ENCODE data around the gene ABHD8.

Gene ABHD8

DNA sequence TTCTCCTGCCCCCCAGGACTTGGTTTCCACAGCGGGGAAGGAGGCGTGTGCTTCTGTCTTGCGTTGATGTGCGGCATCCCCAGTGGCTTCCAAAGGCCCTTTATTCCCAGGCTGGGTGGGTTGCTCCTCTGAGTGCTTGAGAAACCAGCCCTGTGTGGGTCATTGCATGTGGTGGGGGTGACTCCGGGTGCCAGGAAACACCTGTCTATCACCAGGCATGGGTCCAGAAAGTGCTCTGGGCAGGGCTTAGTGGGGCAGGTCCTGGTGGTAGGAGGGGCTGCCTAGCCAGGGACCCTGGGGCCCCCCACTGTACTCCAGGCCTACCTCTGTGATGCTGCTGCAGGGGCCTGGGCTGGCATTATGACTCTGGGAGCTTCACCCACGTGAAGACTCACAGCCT, 15.7 kb upstream of the ABHD8 start:
- H4K20me1 ChIP-seq (ENCODE audit: insufficient read depth, low read length) = no peaks in the 10 kb centered on the region
- no peak overlapping the region for H3K27ac ChIP-seq (ENCODE audit: low read depth, low read length, poor library complexity, severe bottlenecking)
- H3K4me1 ChIP-seq (ENCODE audit: insufficient read depth, low read length, severe bottlenecking) = no peaks in the 10 kb centered on the region
- H3K9me3 ChIP-seq (ENCODE audit: low read length) = no peaks in the 10 kb centered on the region
- no peak overlapping the region for H3K4me2 ChIP-seq (ENCODE audit: low read length)
- H3K36me3 ChIP-seq (ENCODE audit: insufficient read depth, low read length) = peaks cover 61% of the 10 kb centered on the region
- peaks cover 3% of the 10 kb centered on the region; the same call in 1 of the 2 replicates for H3F3A ChIP-seq (ENCODE audit: insufficient read depth, low read length)
- no peak overlapping the region for H2AFZ ChIP-seq (ENCODE audit: low read length)
- no peaks in the 10 kb centered on the region for H3K9me2 ChIP-seq (ENCODE audit: low read depth, low read length)
- TF ChIP-seq CTCF (IDR thresholded peaks at IDR 0.05; ENCODE audit: low read length) (no peak), EZH2 (IDR thresholded peaks at IDR 0.05; ENCODE audit: borderline replicate concordance, low read length) (no peak)
- no peaks in the 10 kb centered on the region for H3K27me3 ChIP-seq (ENCODE audit: insufficient read depth, low read length)
- H3K79me2 ChIP-seq (ENCODE audit: insufficient read depth, low read length) = no peaks in the 10 kb centered on the region
- no peak overlapping the region for H3K4me3 ChIP-seq (ENCODE audit: low read depth, low read length, poor library complexity, severe bottlenecking)
- H3K9ac ChIP-seq (ENCODE audit: low read length) = no peak overlapping the region

GRCh38 chr19:17314007-17314593, 10.9 kb upstream of the ABHD8 start:
- Histone ChIP-seq H3K4me1 (ENCODE audit: insufficient read depth, low read length, severe bottlenecking) (peaks cover 9% of the 10 kb centered on the region), H4K20me1 (ENCODE audit: insufficient read depth, low read length) (no peaks in the 10 kb centered on the region), H3F3A (ENCODE audit: insufficient read depth, low read length) (no peaks in the 10 kb centered on the region)

GRCh38 chr19:17312189-17313113, 9.2 kb upstream of the ABHD8 start:
- no peak overlapping the region for H2AFZ ChIP-seq (ENCODE audit: low read length)
- no peaks in the 10 kb centered on the region for H3K27me3 ChIP-seq (ENCODE audit: insufficient read depth, low read length)
- TF ChIP-seq CTCF (IDR thresholded peaks at IDR 0.05; ENCODE audit: low read length) (no peak), EZH2 (IDR thresholded peaks at IDR 0.05; ENCODE audit: borderline replicate concordance, low read length) (no peak)
- H3K4me3 ChIP-seq (ENCODE audit: low read depth, low read length, poor library complexity, severe bottlenecking) = no peak overlapping the region
- H3K27ac ChIP-seq (ENCODE audit: low read depth, low read length, poor library complexity, severe bottlenecking) = no peak overlapping the region
- H3K4me1 ChIP-seq (ENCODE audit: insufficient read depth, low read length, severe bottlenecking) = peaks cover 14% of the 10 kb centered on the region
- no peak overlapping the region for H3K9ac ChIP-seq (ENCODE audit: low read length)
- no peaks in the 10 kb centered on the region for H4K20me1 ChIP-seq (ENCODE audit: insufficient read depth, low read length)
- H3K4me2 ChIP-seq (ENCODE audit: low read length) = no peak overlapping the region
- H3F3A ChIP-seq (ENCODE audit: insufficient read depth, low read length) = no peaks in the 10 kb centered on the region; the same call in 1 of the 2 replicates
- no peaks in the 10 kb centered on the region for H3K9me2 ChIP-seq (ENCODE audit: low read depth, low read length)
- peaks cover 13% of the 10 kb centered on the region for H3K79me2 ChIP-seq (ENCODE audit: insufficient read depth, low read length)
- no peaks in the 10 kb centered on the region for H3K9me3 ChIP-seq (ENCODE audit: low read length)
- H3K36me3 ChIP-seq (ENCODE audit: insufficient read depth, low read length) = peaks cover 36% of the 10 kb centered on the region

More at GRCh38 chr19:17314007-17314593, 10.9 kb upstream of the ABHD8 start:
- Histone ChIP-seq H3K4me2 (ENCODE audit: low read length) (no peak overlapping the region), H2AFZ (ENCODE audit: low read length) (no peak overlapping the region), H3K9me3 (ENCODE audit: low read length) (no peaks in the 10 kb centered on the region), H3K4me3 (ENCODE audit: low read depth, low read length, poor library complexity, severe bottlenecking) (no peak overlapping the region), H3K9ac (ENCODE audit: low read length) (no peak overlapping the region), H3K36me3 (ENCODE audit: insufficient read depth, low read length) (peaks cover 38% of the 10 kb centered on the region), H3K79me2 (ENCODE audit: insufficient read depth, low read length) (peaks cover 13% of the 10 kb centered on the region), H3K27ac (ENCODE audit: low read depth, low read length, poor library complexity, severe bottlenecking) (no peak overlapping the region), H3K9me2 (ENCODE audit: low read depth, low read length) (no peaks in the 10 kb centered on the region), H3K27me3 (ENCODE audit: insufficient read depth, low read length) (no peaks in the 10 kb centered on the region)
- TF ChIP-seq EZH2 (IDR thresholded peaks at IDR 0.05; ENCODE audit: borderline replicate concordance, low read length) (no peak), CTCF (IDR thresholded peaks at IDR 0.05; ENCODE audit: low read length) (no peak)

All from OCI-LY1 (cell line).